ENCODE data around the gene RPTOR. TPM values are rescaled to one million over a fixed set of nuclear protein-coding genes. Genes with fewer than 3 reads are reported as not detected.

The RPTOR gene
- total RNA-seq, 1 experiment from 2014 or later, result 9.1 TPM

DNA sequence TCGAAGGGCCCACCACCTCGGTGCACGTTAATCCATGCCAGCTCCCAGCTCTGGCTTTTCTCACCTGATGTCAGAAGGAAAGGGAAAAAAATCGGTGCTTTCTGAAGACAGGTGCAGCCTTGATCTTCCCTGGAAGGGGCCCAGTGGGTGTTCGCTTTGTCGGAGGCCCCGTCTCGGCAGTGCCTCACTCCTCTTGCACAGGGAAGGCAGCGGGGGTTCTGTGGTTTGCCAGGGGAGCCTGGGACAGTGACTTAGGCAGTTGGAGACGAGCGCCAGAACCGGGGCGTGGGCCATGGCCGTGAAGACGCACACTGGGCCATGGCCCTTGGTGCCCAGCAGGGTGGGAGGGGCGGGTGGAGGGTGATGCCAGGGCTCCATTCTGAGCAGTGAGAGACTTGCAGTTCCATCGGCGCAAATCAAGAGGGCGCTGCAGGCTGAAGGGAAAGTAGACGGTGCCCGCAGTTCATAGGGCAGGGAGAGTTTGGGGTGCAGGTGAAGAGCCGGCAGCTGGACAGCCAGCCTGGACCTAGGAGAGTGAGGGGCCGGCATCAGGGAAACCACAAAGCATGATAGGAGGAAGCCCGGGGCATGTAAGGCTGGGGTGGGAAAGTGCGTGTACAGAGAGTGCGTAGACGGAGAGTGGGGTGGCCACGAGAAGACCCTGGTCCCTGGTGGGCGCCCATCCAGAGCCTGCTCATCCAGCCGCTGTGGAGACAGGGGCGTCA is 345.7 kb downstream of the RPTOR start:
- DNase-seq (ENCODE audit: low read depth), result no peak

- no peak for DNase-seq (ENCODE audit: low read depth)
Measured at GRCh38 chr17:80890921-80891396, 346.3 kb downstream of the RPTOR start.

GRCh38 chr17:80891397-80892018 is 346.9 kb downstream of the RPTOR start:
- DNase-seq (ENCODE audit: low read depth), result peak; percentile 93

GRCh38 chr17:80892019-80892855 is 347.6 kb downstream of the RPTOR start:
- peak; percentile 81 for DNase-seq (ENCODE audit: low read depth)

GRCh38 chr17:80892900-80893603 is 348.4 kb downstream of the RPTOR start:
- DNase-seq (ENCODE audit: low read depth), result peak; percentile 98

- DNase-seq (ENCODE audit: low read depth), result no peak
Measured at GRCh38 chr17:80893604-80894438, 349.2 kb downstream of the RPTOR start.

DNA sequence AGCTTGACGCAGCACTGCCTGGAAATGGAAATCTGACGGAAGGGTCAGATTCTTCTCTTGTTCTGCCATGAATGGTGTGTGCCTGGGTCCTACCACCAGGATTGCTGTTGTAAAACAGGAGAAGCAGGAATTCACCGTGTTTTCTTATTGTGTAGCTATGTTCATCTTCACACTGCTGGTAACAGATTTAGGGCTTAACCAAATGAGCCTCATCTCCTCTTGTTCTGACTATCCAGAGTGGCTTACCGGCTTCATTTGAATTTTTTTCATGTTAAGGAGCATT is 349.7 kb downstream of the RPTOR start:
- DNase-seq (ENCODE audit: low read depth), result no peak

DNA sequence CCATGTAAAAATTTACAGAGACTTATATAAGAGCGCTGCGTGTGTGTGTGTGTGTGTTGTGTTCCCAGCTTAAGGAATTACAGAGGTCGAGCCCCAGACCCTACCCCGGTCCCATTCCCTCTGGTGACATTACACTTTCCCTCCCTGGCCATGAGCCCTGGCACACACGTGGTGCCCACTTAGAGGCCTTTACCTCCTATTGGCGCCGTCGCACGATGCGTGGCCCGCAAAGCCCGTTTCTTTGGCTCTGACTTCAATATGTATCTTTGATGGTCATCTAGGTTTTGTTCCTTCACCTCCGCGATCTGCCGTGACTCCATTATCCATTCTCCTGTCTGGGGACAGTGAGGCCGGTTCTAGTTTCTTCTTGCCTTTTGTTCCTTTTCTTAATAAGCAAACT is 350.1 kb downstream of the RPTOR start:
- DNase-seq (ENCODE audit: low read depth), result no peak

- no peak for DNase-seq (ENCODE audit: low read depth)
Measured at GRCh38 chr17:80895366-80895765, 350.7 kb downstream of the RPTOR start.

GRCh38 chr17:80898716-80899115 is 354.1 kb downstream of the RPTOR start:
- DNase-seq (ENCODE audit: low read depth), result no peak

DNA sequence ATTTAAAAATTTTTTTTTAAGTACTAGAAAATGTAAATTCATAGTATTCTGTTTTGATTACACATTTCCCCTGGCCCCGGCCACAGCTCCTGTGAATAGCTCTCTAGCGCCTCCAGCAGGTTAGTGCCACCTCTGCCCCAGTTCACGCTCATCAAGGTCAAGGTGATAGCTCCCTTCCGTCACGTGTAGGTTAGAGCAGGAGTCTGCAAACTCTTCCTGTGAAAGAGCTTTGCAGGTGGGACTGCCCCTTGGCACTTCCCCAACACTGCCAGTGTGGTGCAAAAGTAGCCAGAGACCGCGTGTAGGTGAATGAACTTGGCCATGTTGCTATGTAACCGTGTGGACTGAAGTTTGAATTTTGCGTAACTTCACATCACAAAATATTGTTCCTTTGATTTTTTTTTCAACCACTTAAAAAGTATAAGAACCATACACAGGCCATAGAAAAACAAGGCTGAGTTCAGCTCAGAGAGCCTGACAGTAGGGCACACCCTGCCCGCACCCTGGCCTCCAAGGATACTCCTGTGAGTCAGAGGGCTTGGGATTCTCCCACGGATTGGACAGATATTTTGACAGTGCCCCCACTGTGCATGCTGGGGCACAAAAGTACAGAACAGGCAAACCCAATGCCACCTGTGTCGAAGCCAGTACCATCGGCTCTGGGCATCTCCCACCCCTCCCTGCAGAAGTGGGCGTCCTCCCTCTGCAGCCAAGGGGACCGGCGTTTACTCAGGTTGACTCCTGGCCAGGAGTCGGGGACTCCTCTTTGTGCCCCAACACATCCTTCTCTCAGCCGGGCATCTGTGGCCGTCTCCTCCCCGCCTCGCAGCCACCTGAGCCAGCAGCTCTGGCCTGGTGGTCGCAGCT is 355.0 kb downstream of the RPTOR start:
- peak; percentile 64 for DNase-seq (ENCODE audit: low read depth)

DNA sequence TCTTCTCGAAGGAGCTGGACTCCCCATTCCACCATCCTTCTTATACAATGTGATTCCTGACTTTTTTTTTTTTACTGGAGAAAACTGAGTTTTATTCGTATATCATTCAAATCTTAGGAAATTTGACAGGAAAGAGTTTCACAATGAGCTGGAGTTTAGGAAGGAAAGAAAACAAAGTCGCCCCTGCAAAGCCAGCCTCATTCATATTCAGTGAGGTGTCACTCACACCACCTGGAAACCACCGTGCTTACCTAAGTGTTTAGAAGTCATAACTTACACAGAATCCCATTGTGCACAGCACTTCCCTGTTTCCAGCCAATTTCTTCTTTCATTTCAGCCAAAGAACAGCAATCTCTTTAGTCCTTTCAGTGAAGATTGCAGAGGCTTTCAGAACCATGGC is 356.7 kb downstream of the RPTOR start:
- DNase-seq (ENCODE audit: low read depth), result no peak

DNA sequence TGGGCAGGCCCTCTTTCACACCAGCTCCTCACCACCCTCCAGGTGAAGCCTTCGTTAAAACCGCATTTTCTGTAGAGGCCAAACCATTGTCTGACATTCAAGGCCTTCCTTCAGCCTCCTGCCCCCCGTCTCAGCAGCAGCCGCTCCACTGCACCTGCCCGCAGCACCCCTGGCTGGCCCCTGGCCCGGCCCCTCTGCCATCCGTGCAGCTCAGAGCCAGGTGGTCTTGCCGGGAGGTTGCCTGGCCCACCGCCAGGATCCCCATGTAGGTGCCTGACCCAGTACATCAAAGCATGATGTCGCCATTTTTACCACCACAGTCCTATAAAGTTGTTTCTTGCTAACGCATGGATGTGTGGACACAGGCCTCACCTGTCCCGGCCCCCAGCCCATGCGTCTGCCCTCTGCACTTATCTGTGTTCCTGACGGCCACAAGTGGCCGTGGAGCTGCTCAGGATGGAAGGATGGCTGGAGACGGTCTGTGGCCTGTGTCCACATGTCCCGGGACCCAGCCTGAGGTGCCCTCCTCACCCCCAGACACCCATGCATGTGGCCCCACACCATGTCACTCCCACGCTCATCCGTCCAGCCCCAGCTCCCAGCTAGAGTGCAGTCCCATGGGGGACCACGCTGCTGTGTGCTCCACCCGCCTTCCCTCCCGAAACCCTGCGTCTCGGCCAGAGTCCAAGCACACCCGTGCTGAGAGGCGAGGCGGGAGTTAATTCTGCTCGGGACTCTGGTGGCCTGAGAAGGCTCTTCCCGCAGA is 357.7 kb downstream of the RPTOR start:
- no peak for DNase-seq (ENCODE audit: low read depth)

- DNase-seq (ENCODE audit: low read depth), result no peak
Measured at GRCh38 chr17:80902963-80903611, 358.4 kb downstream of the RPTOR start.

- DNase-seq (ENCODE audit: low read depth), result no peak
Measured at GRCh38 chr17:80904036-80904753, 359.6 kb downstream of the RPTOR start.

DNA sequence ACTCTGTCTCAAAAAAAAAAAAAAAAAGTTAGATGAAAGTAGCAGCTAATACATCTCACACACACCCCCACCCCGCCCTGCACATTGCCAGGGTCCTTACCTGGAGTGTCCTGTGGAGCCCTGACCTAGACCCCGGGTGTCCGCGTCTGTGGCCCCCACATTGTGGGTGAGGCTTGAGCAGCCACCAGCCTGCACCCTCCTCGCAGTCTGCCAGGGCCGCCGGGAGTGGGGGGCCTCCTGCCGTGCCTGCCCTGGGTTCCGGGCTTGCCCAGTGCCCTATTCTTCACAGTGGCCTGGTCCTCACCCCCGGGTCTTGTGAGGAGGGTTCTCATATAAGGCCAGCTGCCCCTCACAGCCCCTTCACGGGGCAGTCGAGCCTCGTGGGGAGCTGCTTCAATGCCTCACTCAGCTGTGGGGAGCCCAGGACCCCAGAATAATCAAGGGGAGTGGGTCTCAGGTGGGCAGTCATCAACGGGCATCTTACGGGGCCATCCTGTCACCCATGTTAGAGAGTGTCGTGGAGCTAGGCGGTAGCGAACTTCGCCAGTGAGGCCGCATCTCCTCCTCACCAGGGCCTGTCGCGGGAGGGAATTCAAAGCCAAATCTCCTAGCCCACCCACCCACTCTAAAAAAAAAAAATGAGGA is 361.1 kb downstream of the RPTOR start:
- no peak for DNase-seq (ENCODE audit: low read depth)

DNA sequence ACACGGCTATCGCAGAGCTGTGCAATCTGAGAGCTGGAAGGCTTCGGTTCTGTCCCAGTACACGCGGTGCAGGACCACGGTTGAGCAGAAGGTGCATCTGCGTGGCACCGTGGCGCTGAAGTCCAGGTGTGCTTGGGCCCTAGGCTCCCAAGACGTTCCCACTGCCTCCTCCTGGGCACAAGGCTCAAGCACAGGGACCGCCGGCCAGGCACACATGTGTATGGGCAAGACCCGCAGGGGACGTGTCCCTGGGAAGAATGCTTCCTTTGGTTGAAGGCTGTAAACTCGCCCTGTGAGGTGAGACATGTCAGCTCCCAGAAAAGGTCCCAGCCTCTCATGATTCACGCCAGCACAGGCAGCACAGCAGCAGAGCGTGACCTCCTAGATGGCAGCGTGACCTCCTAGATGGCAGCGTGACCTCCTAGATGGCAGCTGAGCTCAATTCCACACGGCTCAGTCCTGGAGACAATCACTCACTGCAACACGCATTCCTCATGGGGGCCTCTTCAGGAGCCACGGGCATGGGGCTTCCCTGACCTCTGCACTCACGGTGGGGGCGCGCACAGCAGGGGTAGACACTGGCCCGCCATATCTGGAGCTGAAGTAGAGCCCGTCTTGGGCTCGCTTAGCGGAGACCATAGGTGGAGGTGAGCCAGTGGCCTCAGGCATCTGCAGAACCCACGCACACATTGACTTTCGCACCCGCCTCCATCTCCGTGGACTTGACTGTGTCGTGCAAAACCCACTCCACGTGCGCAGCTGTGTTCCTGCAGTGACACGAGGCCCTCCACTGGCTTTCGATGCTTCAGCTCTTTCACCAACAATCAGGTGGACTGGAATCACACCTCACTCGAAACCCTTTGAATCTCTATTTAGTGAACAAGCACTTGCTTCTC is 362.0 kb downstream of the RPTOR start:
- DNase-seq (ENCODE audit: low read depth), result no peak

All from Daoy (cell line).